Nephron (organoid): ENCODE measurements around the gene PPP2R2B.

ENCODE experiments used
- H3K27ac Mint-ChIP-seq, 3 experiments: 2 replicates each; pipeline ENCODE4 v1.8.0; 2020; ENCODE audit warnings: mixed read lengths in 3 of 3, mild to moderate bottlenecking in 2 of 3, moderate library complexity in 1 of 3
- H3K27me3 Mint-ChIP-seq: 2 replicates; pipeline ENCODE4 v1.8.0; 2021; ENCODE audit warnings: low read depth, mild to moderate bottlenecking, moderate library complexity, mixed read lengths
- H3K36me3 Mint-ChIP-seq: 2 replicates; pipeline ENCODE4 v1.8.0; 2020; ENCODE audit warnings: low read depth, mixed read lengths
- H3K4me1 Mint-ChIP-seq: 2 replicates; pipeline ENCODE4 v1.8.0; 2020; ENCODE audit warnings: mixed read lengths
- H3K4me3 Mint-ChIP-seq, 3 experiments: 2 replicates each; pipeline ENCODE4 v1.8.0; 2020; ENCODE audit warnings: mild to moderate bottlenecking in 3 of 3, mixed read lengths in 3 of 3, moderate library complexity in 2 of 3
- H3K9me3 Mint-ChIP-seq: 2 replicates; pipeline ENCODE4 v1.8.0; 2020; ENCODE audit warnings: mixed read lengths
- TF ChIP-seq, protein P1 (sequence below), 3 experiments: fragments of 200-600 bp; sonication (generic); IDR thresholded peaks; one replicate each; pipeline ENCODE4 v1.5.0; 2021; ENCODE audit warnings: antibody characterized with exemption in 3 of 3; ENCODE audit not compliant: unreplicated experiment in 3 of 3

Gene PPP2R2B

DNA sequence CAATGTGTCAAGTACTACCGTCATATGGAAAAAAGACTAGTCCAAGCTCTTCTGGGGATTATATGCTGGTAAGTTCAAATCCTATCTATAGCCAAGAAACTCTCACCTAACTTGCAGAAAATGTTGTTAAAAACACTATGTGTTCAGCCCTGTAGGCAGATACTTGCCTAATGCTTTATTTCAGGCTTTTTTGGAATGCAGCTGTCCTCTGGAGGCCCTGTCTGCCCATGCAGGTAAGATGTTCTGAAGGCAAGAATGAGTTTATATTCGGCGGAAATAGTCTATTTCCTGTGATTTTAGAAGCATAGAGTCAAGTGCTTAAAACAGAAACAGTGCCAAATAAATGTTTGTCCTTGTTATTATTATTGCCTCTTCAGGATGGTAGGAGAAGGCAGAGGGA is 34.3 kb upstream of the PPP2R2B start:
- Mint-ChIP-seq H3K27ac (no peak overlapping the region), H3K36me3 (no peaks in the 10 kb centered on the region), H3K4me3 (no peak overlapping the region), H3K27me3 (peaks cover 3% of the 10 kb centered on the region), H3K4me1 (no peaks in the 10 kb centered on the region), H3K9me3 (no peaks in the 10 kb centered on the region)
- TF ChIP-seq, protein P1, sequence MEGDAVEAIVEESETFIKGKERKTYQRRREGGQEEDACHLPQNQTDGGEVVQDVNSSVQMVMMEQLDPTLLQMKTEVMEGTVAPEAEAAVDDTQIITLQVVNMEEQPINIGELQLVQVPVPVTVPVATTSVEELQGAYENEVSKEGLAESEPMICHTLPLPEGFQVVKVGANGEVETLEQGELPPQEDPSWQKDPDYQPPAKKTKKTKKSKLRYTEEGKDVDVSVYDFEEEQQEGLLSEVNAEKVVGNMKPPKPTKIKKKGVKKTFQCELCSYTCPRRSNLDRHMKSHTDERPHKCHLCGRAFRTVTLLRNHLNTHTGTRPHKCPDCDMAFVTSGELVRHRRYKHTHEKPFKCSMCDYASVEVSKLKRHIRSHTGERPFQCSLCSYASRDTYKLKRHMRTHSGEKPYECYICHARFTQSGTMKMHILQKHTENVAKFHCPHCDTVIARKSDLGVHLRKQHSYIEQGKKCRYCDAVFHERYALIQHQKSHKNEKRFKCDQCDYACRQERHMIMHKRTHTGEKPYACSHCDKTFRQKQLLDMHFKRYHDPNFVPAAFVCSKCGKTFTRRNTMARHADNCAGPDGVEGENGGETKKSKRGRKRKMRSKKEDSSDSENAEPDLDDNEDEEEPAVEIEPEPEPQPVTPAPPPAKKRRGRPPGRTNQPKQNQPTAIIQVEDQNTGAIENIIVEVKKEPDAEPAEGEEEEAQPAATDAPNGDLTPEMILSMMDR (IDR thresholded peaks at IDR 0.05; ENCODE audit: unreplicated experiment in 3 of 3) = no peak

DNA sequence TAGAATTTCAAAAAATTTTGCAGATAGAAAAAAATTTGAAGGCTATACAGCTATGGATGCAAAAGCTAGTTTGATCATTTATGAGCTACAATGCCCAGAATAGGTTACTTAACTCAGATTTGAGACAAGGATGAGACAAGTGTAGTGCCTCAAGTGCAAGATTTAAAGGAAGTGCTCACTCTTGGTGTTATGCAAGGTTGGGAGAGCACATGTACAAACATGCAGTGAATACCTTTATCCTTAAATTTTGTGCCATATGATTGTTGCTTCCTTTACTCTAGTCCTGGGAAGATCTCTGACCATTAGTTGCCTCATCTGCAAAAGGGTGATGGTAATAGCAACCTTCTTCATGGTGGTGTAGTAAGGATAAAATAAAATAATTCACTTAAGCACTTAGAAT is 31.7 kb upstream of the PPP2R2B start:
- no peak overlapping the region for H3K27ac Mint-ChIP-seq
- no peak overlapping the region for H3K4me3 Mint-ChIP-seq
- peaks cover 4% of the 10 kb centered on the region for H3K9me3 Mint-ChIP-seq
- TF ChIP-seq, protein P1 (IDR thresholded peaks at IDR 0.05; ENCODE audit: unreplicated experiment in 3 of 3) = no peak
- H3K4me1 Mint-ChIP-seq = no peaks in the 10 kb centered on the region
- no peaks in the 10 kb centered on the region for H3K36me3 Mint-ChIP-seq
- peaks cover 3% of the 10 kb centered on the region for H3K27me3 Mint-ChIP-seq

DNA sequence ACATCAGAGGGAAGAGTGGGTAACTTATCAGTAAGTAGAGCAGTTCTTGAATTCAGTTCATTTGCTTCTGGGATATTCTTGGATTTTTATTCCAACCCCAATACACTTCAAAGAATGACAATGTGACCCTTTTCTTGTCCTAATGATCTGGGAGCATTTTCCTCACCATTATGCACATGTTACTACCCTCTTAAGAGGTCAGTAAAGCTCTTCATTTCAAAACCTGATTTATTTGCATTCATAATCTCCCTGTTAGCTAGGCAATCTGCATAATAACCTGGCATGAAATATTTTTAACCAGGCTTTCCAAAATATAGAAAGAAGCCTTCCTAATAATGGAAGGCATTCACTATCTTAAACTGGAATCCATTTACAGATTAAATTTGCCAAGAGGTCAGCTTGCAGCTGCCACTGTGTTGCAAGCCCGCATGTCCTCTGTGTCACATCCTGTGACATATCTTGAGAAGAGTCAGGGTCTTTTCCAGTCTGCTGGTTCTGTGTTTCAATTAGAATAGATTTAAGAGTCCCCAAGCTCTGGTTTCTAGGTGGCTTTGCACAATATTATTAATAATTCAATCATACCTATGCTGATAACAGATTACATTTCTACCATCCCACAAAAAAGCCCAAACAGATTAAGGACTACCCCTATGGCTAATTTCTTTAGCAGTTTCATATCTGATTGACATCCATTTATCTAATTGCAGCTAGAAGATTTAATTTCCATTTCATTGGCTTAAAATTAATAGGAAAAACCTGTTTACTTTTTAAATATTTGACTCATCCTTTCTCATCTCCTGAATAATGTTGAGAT is 30.9 kb upstream of the PPP2R2B start:
- peaks cover 4% of the 10 kb centered on the region for H3K9me3 Mint-ChIP-seq
- H3K27ac Mint-ChIP-seq = no peak overlapping the region
- no peaks in the 10 kb centered on the region for H3K4me1 Mint-ChIP-seq
- TF ChIP-seq, protein P1 (IDR thresholded peaks at IDR 0.05; ENCODE audit: unreplicated experiment in 3 of 3) = no peak
- H3K36me3 Mint-ChIP-seq = no peaks in the 10 kb centered on the region
- H3K27me3 Mint-ChIP-seq = peaks cover 3% of the 10 kb centered on the region
- no peak overlapping the region for H3K4me3 Mint-ChIP-seq

DNA sequence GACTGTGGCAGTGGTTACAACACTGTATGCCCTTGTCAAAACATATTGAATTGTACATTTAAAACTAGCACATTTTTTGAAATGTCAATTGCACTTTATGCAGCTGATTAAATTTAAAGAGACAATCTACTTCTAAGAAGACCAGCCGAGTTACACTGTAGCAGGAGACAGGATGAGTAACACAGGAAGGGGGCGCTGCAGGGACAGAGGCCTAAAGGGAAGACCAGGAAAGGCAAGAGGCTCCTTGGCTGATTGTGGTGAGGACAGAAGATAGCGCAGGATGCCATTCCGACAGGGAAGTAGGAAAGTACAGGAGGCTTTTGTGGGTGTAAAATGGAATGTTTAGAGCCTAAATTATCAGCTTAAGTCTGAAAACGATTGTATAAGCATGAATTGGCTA is 28.2 kb upstream of the PPP2R2B start:
- Mint-ChIP-seq H3K27me3 (no peaks in the 10 kb centered on the region), H3K4me3 (no peak overlapping the region), H3K9me3 (peaks cover 4% of the 10 kb centered on the region), H3K36me3 (no peaks in the 10 kb centered on the region), H3K27ac (no peak overlapping the region), H3K4me1 (no peaks in the 10 kb centered on the region)
- TF ChIP-seq, protein P1 (IDR thresholded peaks at IDR 0.05; ENCODE audit: unreplicated experiment in 3 of 3) = no peak

DNA sequence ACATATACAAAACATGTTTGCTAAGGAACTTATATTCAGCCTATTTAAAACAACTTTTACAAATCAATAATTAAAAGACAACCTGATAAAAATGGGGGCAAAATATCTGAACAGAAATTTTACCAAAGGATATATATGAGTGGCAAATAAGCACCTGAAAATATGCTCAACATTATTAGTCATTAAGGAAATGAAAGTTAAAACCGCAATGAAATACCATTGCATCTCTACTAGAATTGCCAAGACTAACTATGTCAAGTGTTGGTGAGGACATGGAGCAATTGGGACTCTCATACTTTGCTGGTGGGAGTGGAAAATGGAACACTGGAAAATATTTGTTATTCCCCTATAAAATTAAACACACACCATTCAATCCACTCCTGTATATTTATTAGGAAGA is 26.3 kb upstream of the PPP2R2B start:
- Mint-ChIP-seq H3K9me3 (peaks cover 4% of the 10 kb centered on the region), H3K4me1 (no peaks in the 10 kb centered on the region), H3K27me3 (no peaks in the 10 kb centered on the region), H3K27ac (no peak overlapping the region), H3K36me3 (no peaks in the 10 kb centered on the region), H3K4me3 (no peak overlapping the region)
- TF ChIP-seq, protein P1 (IDR thresholded peaks at IDR 0.05; ENCODE audit: unreplicated experiment in 3 of 3) = no peak

DNA sequence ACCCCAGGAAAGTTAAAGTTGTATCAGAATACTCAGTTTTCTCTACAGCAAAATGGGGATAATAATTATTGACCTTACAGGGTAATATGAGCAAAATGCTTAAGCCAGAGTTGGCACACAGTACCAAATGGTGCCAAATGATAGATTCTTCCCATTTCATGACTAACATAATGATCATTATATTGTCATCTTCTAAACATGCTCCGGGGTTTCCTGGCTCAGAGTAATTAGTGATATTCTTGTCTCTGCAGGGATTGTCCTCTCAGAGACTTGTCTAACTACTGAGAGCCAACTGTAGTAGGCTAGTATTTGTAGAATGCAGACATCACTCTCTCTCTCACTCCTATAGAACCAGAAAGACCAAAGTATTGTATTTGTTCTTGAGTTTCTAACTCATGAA is 25.2 kb upstream of the PPP2R2B start:
- peaks cover 4% of the 10 kb centered on the region for H3K9me3 Mint-ChIP-seq
- no peaks in the 10 kb centered on the region for H3K36me3 Mint-ChIP-seq
- no peaks in the 10 kb centered on the region for H3K4me1 Mint-ChIP-seq
- no peak overlapping the region for H3K27ac Mint-ChIP-seq
- TF ChIP-seq, protein P1 (IDR thresholded peaks at IDR 0.05; ENCODE audit: unreplicated experiment in 3 of 3) = no peak
- H3K4me3 Mint-ChIP-seq = no peak overlapping the region
- no peaks in the 10 kb centered on the region for H3K27me3 Mint-ChIP-seq
